Measurements from ENCODE around the gene NANP. TPM values are rescaled to one million over a fixed set of nuclear protein-coding genes. Genes with fewer than 3 reads are reported as not detected.

The NANP gene
- 4.5 and 6.3 TPM in 2 replicates for total RNA-seq

GRCh38 chr20:25623736-25624499 lies at the start of gene NANP:
Gene NANP, minus strand, starts transcription at chr20:25624014. Its CDS starts 66 bp downstream, at chr20:25623948.

GRCh38 chr20:25584905-25585704 lies 38.7 kb downstream of the NANP start, which contains the start of gene NINL:
Gene NINL, minus strand, starts transcription at chr20:25585531. Its CDS starts 58,944 bp downstream, at chr20:25526587.

Other genes starting within 250 kb of the NANP start
- gene ABHD12, start 233.2 kb downstream of the NANP start, total RNA-seq = 28.2 and 49.6 TPM in 2 replicates
- gene GINS1, start 216.3 kb downstream of the NANP start, total RNA-seq = 3.6 and 4.9 TPM in 2 replicates
- gene NINL, start 38.5 kb downstream of the NANP start, total RNA-seq = 3.2 and 7.8 TPM in 2 replicates
- gene ZNF337, start 72.8 kb upstream of the NANP start, total RNA-seq = 7.9 and 9.2 TPM in 2 replicates

Data from cardiac atrium fibroblast (primary cell).